Smooth muscle cell (in vitro differentiated cells): ENCODE measurements around the gene HMOX2. TPM values are rescaled to one million over a fixed set of nuclear protein-coding genes. Genes with fewer than 3 reads are reported as not detected.

ENCODE experiments used
- DNase-seq: peaks from one replicate; lab custom pipeline; 2025; ENCODE audit not compliant: unreplicated experiment; lab: John Stamatoyannopoulos, UW
- H2AFZ ChIP-seq: fragments of 200-600 bp; sonication (generic); 2 replicates; pipeline ENCODE4 v1.6.0; 2016; ENCODE audit warnings: antibody characterized with exemption, low read depth, mild to moderate bottlenecking
- H3F3A ChIP-seq: fragments of 200-600 bp; sonication (generic); 2 replicates; pipeline ENCODE4 v1.6.0; 2017; ENCODE audit warnings: antibody characterized with exemption, low read depth
- H3K27ac ChIP-seq: fragments of 200-600 bp; sonication (generic); 2 replicates; pipeline ENCODE4 v1.5.1; 2016; ENCODE audit warnings: low read depth, mild to moderate bottlenecking
- H3K27me3 ChIP-seq: fragments of 200-600 bp; sonication (generic); 2 replicates; pipeline ENCODE4 v1.6.1; 2016; ENCODE audit warnings: low read depth, mild to moderate bottlenecking
- H3K36me3 ChIP-seq: fragments of 200-600 bp; sonication (generic); 2 replicates; pipeline ENCODE4 v1.5.1; 2016; ENCODE audit warnings: low read depth
- H3K4me1 ChIP-seq: fragments of 200-600 bp; sonication (generic); 2 replicates; pipeline ENCODE4 v1.5.1; 2016; ENCODE audit warnings: low read depth
- H3K4me2 ChIP-seq: fragments of 200-600 bp; sonication (generic); 2 replicates; pipeline ENCODE4 v1.6.0; 2016; ENCODE audit warnings: mild to moderate bottlenecking
- H3K4me3 ChIP-seq: fragments of 200-600 bp; sonication (generic); 2 replicates; pipeline ENCODE4 v1.5.1; 2016; ENCODE audit warnings: mild to moderate bottlenecking
- H3K79me2 ChIP-seq: fragments of 200-600 bp; sonication (generic); 2 replicates; pipeline ENCODE4 v1.6.0; 2016; ENCODE audit warnings: low read depth, mild to moderate bottlenecking
- H3K9ac ChIP-seq: fragments of 200-600 bp; sonication (generic); 2 replicates; pipeline ENCODE4 v1.6.0; 2016; ENCODE audit warnings: low read depth
- H3K9me3 ChIP-seq: fragments of 200-600 bp; sonication (generic); replicated peaks from 2 replicates; pipeline ENCODE4 v1.5.1; 2016; ENCODE audit warnings: low read depth
- H4K20me1 ChIP-seq: fragments of 200-600 bp; sonication (generic); 2 replicates; pipeline ENCODE4 v1.6.0; 2016; ENCODE audit warnings: low read depth
- CTCF ChIP-seq: fragments of 200-600 bp; sonication (generic); IDR thresholded peaks from 2 replicates; pipeline ENCODE4 v1.5.1; 2017; ENCODE audit warnings: borderline replicate concordance, mild to moderate bottlenecking, antibody characterized with exemption; ENCODE audit not compliant: insufficient read depth, poor library complexity, severe bottlenecking
- WGBS: methylation state at CpG from one replicate; pipeline ENCODE4 v1.1.7; 2016; ENCODE audit warnings: low lambda C conversion rate; 5-methylcytosine and 5-hydroxymethylcytosine counted together
- polyA plus RNA-seq: library from polyadenylated mRNA; unstranded; fragments of >200 nt; fragmentation: Nextera tagmentation; extraction: Ambion mirVana; gene quantifications from 2 replicates; pipeline ENCODE4 v1.2.1, GENCODE V29; 2016
- total RNA-seq: library from RNA; depleted of rRNA; stranded (reverse); fragments of >200 nt; gene quantifications from 2 replicates; pipeline ENCODE4 v1.2.3, GENCODE V29; 2014

The HMOX2 gene
- total and polyA plus RNA-seq, 2 experiments from 2014 or later: 35.3 to 54.2 TPM

GRCh38 chr16:4467916-4468315 lies 8.3 kb upstream of the HMOX2 start:
- no peaks in the 10 kb centered on the region for H3K9me3 ChIP-seq
- TF ChIP-seq CTCF: no peak
- no peak overlapping the region for H3K4me2 ChIP-seq
- H3K79me2 ChIP-seq: no peaks in the 10 kb centered on the region
- 98% methylated on average over 16 of the region's 16 CpGs for WGBS
- no peaks in the 10 kb centered on the region for H4K20me1 ChIP-seq
- H3K9ac ChIP-seq: no peak overlapping the region
- no peak overlapping the region for H3K27ac ChIP-seq
- no peaks in the 10 kb centered on the region for H3K27me3 ChIP-seq
- no peaks in the 10 kb centered on the region for H3K36me3 ChIP-seq
- no peaks in the 10 kb centered on the region for H3K4me1 ChIP-seq
- H3K4me3 ChIP-seq: no peak overlapping the region
- no peak for DNase-seq
- H2AFZ ChIP-seq: no peak overlapping the region
- no peaks in the 10 kb centered on the region for H3F3A ChIP-seq

GRCh38 chr16:4468972-4469371 lies 7.2 kb upstream of the HMOX2 start:
- Histone ChIP-seq H3F3A (no peaks in the 10 kb centered on the region), H3K4me2 (no peak overlapping the region), H3K27ac (no peak overlapping the region), H3K9ac (no peak overlapping the region), H3K4me1 (no peaks in the 10 kb centered on the region), H4K20me1 (no peaks in the 10 kb centered on the region), H3K27me3 (no peaks in the 10 kb centered on the region), H3K36me3 (no peaks in the 10 kb centered on the region), H3K9me3 (no peaks in the 10 kb centered on the region), H2AFZ (no peak overlapping the region), H3K79me2 (no peaks in the 10 kb centered on the region), H3K4me3 (no peak overlapping the region)
- WGBS: 98% methylated on average over 10 of the region's 10 CpGs
- DNase-seq: no peak
- TF ChIP-seq CTCF: no peak

DNA sequence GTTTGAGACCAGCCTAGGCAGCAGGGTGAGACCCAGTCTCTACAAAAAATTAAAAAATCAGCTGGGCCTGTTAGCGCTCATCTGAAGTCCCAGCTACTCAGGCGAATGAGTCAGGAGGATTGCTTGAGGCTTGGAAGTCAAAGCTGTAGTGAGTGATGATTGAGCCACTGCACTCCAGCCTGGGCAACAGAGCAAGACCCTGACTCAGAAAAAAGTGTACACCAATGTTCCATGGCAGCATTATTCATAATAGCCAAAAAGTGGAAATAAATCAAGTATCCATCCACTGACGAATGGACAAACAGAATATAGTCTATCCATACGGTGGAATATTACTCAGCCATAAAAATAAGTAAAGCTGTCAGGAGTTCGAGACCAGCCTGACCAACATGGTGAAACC lies 4.3 kb upstream of the HMOX2 start:
- H4K20me1 ChIP-seq: no peaks in the 10 kb centered on the region
- no peaks in the 10 kb centered on the region for H3K27me3 ChIP-seq
- peaks cover 3% of the 10 kb centered on the region for H3K79me2 ChIP-seq
- H3K9me3 ChIP-seq: no peaks in the 10 kb centered on the region
- no peak overlapping the region for H3K4me2 ChIP-seq
- no peak for TF ChIP-seq CTCF
- H3K9ac ChIP-seq: no peak overlapping the region
- H3K36me3 ChIP-seq: no peaks in the 10 kb centered on the region
- no peak for DNase-seq
- no peak overlapping the region for H2AFZ ChIP-seq
- no peaks in the 10 kb centered on the region for H3K4me1 ChIP-seq
- H3K4me3 ChIP-seq: no peak overlapping the region
- H3K27ac ChIP-seq: no peak overlapping the region
- WGBS: 98% methylated on average over 5 of the region's 5 CpGs
- H3F3A ChIP-seq: peaks cover 4% of the 10 kb centered on the region

DNA sequence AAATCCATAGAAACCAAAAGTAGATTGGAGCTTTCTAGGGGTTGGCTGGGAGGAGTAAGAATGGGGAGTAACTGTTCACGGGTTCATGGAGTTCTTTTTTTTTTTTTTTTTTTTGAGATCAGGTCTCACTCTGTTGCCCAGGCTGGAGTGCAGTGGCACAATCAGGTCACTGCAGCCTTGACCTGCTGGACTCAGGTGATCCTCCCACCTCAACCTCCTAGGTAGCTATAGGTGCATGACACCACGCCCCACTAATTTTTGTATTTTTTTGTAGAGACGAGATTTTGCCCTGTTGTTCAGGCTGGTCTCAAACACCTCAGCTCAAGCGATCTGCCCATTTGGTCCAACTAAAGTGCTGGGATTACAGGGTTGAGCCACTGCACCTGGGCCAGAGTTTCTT lies 3.3 kb upstream of the HMOX2 start:
- peaks cover 4% of the 10 kb centered on the region for H3F3A ChIP-seq
- H3K4me3 ChIP-seq: no peak overlapping the region
- H4K20me1 ChIP-seq: no peaks in the 10 kb centered on the region
- H3K9me3 ChIP-seq: no peaks in the 10 kb centered on the region
- H3K9ac ChIP-seq: no peak overlapping the region
- no peaks in the 10 kb centered on the region for H3K36me3 ChIP-seq
- no peak overlapping the region for H3K27ac ChIP-seq
- H3K4me1 ChIP-seq: no peaks in the 10 kb centered on the region
- TF ChIP-seq CTCF: no peak
- H3K79me2 ChIP-seq: peaks cover 3% of the 10 kb centered on the region
- no peak overlapping the region for H3K4me2 ChIP-seq
- H2AFZ ChIP-seq: no peak overlapping the region
- H3K27me3 ChIP-seq: no peaks in the 10 kb centered on the region
- no peak for DNase-seq
- WGBS: 85% methylated on average over 4 of the region's 4 CpGs
